HG03039 (cell line): ENCODE measurements around the gene API5.

Source experiments
- ATAC-seq: cut with Tn5 transposase; IDR thresholded peaks from one replicate; pipeline ENCODE4 v1.9.1; 2021; ENCODE audit warnings: mild to moderate bottlenecking, moderate library complexity; ENCODE audit not compliant: unreplicated experiment

The API5 gene

DNA sequence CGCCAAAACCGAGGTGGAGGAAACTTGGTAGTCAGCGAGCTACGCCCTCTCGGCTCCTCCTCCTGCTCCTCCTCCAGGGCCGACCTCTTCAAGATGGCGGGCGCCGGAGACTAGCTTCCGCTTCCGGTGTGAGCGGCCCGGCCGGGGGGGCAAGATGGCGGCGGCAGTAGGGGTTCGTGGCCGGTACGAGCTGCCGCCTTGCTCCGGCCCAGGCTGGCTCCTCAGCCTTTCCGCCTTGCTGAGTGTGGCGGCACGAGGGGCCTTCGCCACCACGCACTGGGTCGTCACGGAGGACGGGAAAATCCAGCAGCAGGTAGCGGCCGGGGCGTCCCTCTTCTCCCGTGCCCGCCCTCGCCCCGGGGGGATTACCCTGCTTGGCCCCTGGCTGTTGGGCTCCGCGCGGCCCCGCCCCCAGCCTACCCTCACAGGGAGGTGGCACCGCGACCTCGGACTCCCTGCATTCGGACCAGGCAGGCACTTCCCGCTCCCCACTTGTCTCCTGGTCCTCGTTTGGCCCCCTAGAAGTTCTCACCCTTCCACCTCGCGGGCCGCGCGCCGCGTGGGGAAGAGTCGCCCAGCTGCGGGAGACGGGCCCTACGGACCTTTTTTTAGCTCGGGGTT is 47.1 kb downstream of the API5 start, which contains the start of gene TTC17:
Gene TTC17, plus strand, starts transcription at position 120 of the 621 bp plus-strand sequence. Its CDS starts 35 bp downstream, at position 155.
- ATAC-seq, result peak; percentile 91

DNA sequence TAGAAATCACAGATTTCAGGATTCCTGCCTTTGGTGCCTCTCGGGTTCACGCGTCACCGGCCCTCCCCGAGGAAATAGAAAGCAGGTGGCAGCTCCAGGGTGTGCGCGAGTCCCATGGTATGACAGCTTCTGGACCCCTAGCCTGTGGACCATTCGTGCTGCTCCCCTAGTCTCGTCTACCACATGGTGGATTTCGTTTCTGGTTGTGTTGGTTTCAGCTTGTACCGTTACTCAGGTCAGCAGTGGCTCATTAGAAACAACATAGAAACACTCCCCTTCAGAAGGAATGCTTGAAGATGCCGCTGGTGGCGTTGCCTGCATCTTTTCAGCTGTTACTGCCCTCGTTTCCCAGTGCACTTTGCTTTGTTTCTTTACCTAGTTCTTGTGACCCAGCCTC is 47.6 kb downstream of the API5 start:
- ATAC-seq, result peak; percentile 36

DNA sequence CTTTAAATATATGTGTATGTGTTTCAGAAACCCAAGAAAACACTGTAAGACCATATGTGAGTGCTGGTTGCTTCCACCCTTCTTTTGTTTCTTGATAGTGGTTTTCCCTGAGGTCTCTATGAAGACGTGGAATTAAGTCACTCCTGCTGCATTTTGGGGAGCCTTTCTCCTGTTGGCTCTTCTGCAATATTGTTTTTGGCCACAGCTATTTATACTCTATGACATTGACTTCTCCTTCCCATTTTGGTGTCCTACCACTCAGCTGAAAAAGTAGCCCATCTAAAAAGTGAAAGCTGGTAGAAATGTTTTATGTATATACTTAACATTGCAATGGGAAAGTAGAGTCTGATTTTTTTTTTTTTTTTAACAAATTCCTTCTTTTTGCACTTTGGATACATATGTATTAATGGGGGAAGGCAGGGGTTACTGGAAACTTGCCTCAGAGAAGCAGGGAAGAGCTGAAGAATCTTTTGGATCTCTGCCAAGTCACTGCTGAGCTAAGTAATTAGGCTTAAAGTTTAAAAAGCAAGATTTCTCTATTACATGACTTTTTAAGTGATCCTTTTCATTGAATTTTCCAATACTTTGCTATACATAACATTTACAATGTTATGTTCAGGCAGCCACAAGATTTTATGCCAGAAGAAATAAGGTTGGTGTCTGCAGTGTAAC is 48.7 kb downstream of the API5 start:
- ATAC-seq, result no peak

DNA sequence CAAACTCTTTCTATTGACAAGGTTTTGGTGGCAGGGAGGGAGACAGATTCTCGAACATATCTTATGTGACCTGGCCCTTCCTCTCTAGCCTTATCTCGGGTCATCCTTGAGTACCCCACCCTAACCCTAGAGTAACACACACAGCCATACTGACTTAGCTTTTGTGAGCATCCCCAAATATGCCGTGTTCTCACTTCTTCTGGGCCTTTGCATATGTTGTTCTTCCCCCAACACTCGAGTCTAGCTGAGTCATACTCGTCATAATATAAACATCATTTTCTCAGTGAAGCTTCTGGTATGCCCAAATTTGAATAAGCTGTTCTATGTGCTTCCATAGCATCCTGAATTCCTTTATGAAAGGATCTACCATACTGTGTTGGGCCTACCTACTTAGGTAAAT is 54.9 kb downstream of the API5 start:
- ATAC-seq, result no peak

DNA sequence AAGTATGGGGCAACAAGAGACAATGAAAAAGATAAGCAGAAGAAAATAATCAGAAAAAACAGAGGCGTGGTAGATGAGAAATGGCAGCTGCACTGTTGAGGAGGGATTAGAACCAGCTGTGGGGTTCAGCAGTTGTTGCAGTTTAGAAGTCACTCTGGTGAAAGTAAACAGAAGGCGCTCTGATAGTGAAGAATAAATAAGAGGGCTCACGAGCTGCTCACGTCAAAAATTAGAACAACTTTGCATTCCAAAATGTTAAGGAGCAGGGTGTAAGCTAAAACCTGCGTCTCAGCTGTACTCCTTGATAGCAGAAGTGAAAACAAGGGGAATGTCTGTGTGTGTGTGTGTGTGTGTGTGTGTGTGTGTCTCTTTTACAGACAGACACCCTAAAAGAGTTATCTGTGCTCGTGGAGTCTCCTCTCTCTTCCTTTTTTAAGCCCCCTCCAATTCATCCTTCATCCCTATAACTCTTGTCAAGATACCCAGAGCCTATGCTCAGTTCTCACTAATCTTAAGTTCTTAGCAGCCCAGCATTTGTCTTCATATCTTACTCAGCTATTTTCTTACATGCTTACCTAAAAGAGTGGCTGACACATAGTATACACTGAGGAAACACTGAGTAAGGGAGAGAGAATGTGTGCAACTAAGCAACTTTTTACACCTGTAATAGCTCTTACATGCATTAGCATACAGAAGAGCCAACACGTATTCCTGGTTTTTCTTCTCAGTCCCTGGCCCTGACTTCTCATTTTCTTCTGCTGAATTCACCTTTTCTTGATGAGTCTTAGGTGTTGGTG is 55.8 kb downstream of the API5 start:
- no peak for ATAC-seq

DNA sequence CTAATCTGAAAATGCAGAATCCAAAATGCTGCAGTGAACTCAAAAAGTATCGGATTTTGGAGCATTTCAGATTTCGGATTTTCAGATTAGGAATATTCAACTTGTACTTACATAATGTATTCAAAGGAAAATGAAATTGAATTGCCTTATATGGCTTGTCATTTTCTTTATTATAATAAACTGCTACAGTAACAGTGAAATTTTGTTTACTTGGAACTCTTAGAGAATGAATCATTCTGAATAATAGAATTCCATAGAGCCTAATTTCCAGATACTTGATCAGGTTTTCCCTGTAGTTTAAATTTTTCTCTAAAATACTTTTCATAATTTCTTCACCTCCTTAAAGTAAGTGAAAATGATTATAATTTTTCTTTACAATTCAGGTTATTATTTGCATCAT is 64.3 kb downstream of the API5 start:
- ATAC-seq, result no peak

DNA sequence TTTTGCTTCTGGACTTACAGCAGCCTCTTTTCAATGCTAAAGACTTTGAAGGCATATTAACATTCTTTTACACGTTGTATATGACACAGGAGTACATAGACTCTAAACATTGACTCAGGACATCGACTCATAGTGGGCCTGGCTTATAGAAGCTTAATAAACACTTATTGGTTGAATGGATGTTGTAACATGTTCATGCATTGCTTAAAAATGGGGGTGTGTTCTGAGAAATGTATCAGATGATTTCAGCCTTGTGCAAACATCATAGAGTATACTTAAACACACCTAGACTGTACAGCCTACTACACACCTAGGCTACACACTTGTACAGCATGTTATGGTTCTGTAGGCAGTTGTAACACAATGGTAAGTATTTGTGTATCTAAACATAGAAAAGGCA is 64.8 kb downstream of the API5 start:
- ATAC-seq, result no peak

DNA sequence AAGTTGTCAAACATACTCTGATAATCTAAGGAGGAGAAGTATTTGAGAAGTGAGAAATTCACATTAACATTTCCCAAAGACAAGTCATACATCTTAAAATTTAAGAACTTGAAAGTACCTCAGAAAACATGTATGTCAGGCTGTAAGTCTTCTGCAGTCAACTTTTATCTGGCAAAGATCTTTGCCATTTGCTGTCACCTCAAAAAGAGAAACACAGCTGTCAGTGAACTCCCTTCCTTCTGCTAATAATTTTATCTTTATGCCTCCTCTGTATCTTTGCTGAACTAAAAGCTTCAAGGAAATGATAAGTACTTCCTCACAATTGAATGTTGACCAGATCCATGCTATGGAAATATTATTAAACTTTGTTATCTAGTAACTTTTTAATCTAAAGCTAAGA is 65.6 kb downstream of the API5 start:
- ATAC-seq, result no peak

DNA sequence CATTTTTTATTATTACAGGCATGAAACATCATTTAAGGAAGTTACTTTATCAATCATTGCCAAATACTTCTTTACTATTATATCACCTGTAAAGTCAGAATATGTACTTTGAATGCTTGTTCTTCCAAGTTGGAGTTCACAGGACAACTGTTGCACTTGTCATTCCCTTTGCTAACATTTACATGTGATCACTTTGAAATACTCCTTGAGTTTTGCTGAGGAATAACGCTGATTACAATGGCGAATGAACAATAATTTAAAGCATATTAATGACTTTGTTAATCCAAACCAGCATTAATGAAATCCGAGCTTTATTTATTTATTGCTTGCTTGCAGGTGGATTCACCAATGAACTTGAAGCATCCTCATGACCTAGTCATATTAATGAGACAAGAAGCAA is 67.1 kb downstream of the API5 start:
- no peak for ATAC-seq

DNA sequence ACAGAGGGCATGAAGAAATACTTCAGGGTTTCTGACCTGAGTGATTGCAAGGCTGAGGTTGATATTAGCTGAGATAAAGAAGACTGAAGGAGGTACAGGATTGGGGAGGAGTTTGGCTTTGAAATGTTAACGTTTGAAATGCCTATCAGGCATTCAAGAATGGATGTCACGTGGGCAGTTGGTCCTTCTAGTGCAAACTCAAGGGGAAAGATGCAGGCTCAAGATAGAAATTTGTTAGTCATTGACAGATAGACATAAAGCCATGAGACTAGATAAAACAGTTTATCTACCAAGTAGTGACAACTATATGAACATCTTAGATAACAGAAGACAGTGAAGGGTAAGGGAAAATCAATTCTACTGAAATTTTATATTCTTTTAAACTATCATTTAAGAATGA is 70.0 kb downstream of the API5 start:
- ATAC-seq, result no peak

DNA sequence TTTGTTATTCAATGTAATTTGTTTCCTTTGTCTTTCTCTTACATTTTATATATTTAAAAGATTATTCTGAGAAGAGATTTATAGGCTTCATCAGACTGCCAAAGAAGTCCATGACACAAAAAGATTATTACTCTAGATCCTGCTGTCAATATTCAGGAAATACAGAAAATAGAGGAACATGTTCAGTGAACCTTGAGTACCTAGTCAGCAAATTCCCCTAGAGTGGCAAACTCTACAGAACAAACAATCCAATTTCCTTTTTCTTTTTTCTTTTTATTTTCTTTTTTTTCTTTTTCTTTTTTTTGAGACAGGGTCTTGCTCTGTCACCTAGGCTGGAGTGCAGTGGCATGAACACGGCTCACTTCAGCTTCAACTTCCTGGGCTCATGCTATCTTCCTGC is 70.8 kb downstream of the API5 start:
- no peak for ATAC-seq

DNA sequence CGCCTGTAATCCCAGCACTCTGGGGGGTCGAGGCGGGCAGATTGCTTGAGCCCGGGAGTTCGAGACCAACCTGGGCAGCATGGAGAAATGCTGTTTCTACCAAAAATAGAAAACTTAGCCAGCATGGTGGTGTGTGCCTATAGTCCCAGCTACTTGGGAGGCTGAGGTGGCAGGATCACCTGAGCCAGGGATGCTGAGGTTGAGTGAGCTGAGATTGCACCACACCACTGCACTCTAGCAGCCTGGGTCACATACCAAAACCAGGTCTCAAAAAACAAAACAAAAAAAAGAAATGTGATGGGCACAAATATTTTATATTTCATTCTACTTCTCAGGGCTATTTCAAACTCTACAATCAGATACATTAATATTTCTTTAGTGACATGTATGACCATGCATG is 72.6 kb downstream of the API5 start:
- ATAC-seq, result no peak

DNA sequence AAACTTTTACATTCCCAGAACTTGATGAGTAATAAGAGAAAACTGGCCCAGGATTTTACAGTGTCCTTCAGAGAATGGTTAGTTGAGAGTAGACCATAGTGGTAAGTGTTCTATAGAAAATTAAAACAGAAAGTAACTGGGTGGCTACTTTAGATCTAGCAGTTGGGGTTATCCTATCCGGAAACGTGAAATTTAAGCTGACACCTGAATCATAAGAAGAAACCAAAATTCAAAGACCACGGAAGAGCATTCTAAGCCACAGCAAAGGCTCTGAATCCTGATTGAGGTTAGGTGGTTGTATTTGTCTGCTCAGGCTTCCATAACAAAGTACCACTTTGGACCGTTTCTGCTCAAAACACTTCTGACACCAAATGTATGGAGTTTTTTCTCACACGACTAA is 80.9 kb downstream of the API5 start:
- no peak for ATAC-seq

DNA sequence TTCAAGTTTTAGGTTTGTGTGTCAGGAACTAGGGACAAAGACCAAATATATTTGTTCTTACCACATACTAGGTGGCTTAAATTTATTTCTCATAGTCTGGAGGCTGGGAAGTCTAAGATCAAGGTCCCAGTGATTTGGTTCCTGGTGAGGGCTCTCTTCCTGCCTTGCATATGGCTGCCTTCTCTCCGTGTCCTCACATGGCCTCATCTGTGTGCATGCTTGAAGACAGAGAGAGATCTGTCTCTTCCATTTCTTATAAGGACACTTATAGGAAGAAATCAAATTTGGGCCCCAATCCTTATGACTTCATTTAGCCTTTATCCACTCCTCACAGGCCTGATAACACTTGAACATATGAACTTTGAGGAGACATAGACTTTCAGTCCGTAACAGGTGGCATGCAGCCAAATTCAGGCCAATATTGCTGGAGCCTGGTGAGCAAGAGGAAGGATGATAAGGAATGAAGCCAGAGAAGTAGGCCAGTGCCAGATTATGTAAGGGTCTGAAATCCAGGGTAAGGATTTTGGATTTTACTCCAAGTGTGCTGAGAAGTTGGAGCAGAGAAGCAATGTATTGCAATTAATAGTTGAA is 82.1 kb downstream of the API5 start:
- ATAC-seq, result no peak
